B cell (primary cell): ENCODE data around the gene SPCS2.

ENCODE experiments used
- CTCF ChIP-seq: fragments of 200-600 bp; IDR thresholded peaks from one replicate; pipeline ENCODE4 v1.8.0; 2022; ENCODE audit warnings: antibody characterized with exemption, mild to moderate bottlenecking
- EZH2 ChIP-seq: IDR thresholded peaks from 2 replicates; pipeline ENCODE4 v1.6.1; 2012; ENCODE audit warnings: borderline replicate concordance, low read depth, mild to moderate bottlenecking, moderate library complexity, low read length; ENCODE audit not compliant: insufficient read depth, poor library complexity, severe bottlenecking

GRCh38 chr11:74933765-74934164 is 15.3 kb upstream of the SPCS2 start:
- TF ChIP-seq CTCF: no peak
- no peak for TF ChIP-seq EZH2
